Vagina (tissue), 2 donors: Measurements from ENCODE around the gene SORCS1. TPM values are rescaled to one million over a fixed set of nuclear protein-coding genes. Genes with fewer than 3 reads are reported as not detected.

Experiments used
- DNase-seq, 2 donors: peaks; one replicate each; pipeline ENCODE4 v3.0.0-alpha.2; 2017; ENCODE audit errors: extremely low spot score in 2 of 2
- H3K27ac ChIP-seq: fragments of 200-600 bp; sonication (generic); one replicate; pipeline ENCODE4 v1.5.1; 2019
- H3K27me3 ChIP-seq: fragments of 200-600 bp; sonication (generic); one replicate; pipeline ENCODE4 v1.5.1; 2019
- H3K36me3 ChIP-seq, 2 donors: fragments of 200-600 bp; sonication (generic); one replicate each; pipeline ENCODE4 v1.5.1; 2017 to 2019
- H3K4me1 ChIP-seq: fragments of 200-600 bp; sonication (generic); one replicate; pipeline ENCODE4 v1.5.1; 2019
- H3K4me3 ChIP-seq, 2 donors: fragments of 200-600 bp; sonication (generic); 1 replicate in 1 of 2; 2 replicates in 1 of 2; pipeline ENCODE4 v1.5.1; 2016 to 2019
- H3K9me3 ChIP-seq: fragments of 200-600 bp; sonication (generic); one replicate; pipeline ENCODE4 v1.5.1; 2019
- POLR2A ChIP-seq, 2 donors: fragments of 450-650 bp; IDR thresholded peaks; one replicate each; pipeline ENCODE4 v1.6.1; 2017; ENCODE audit warnings: antibody characterized with exemption in 2 of 2, mild to moderate bottlenecking in 2 of 2, moderate library complexity in 2 of 2
- POLR2AphosphoS5 ChIP-seq, 2 donors: sonication (generic); formaldehyde crosslinking; IDR thresholded peaks; one replicate each; pipeline ENCODE4 v1.9.0; 2017; ENCODE audit warnings: antibody characterized with exemption in 2 of 2, mild to moderate bottlenecking in 2 of 2, low read depth in 1 of 2; ENCODE audit not compliant: insufficient read depth in 1 of 2
- intact Hi-C: fragments of 100-400 bp; cut with DNase I; formaldehyde crosslinking; loops from one replicate; pipeline ENCODE4 v1.15.1; 2023
- total RNA-seq: library from RNA; depleted of rRNA; stranded (reverse); fragments of >200 nt; gene quantifications from one replicate; pipeline ENCODE4 v1.2.3, GENCODE V29; 2016
- TF ChIP-seq, protein P1 (sequence below), 3 experiments: fragments of 450-650 bp in 2 of 3; fragments of 200-600 bp in 1 of 3; sonication (generic) in 1 of 3; IDR thresholded peaks; one replicate each; pipeline ENCODE4 v1.5.1; 2017 to 2019; ENCODE audit warnings: antibody characterized with exemption in 3 of 3, mild to moderate bottlenecking in 2 of 3, moderate library complexity in 2 of 3

The SORCS1 gene
- total RNA-seq, 1 donor from 2014 or later: 5.9 TPM

DNA sequence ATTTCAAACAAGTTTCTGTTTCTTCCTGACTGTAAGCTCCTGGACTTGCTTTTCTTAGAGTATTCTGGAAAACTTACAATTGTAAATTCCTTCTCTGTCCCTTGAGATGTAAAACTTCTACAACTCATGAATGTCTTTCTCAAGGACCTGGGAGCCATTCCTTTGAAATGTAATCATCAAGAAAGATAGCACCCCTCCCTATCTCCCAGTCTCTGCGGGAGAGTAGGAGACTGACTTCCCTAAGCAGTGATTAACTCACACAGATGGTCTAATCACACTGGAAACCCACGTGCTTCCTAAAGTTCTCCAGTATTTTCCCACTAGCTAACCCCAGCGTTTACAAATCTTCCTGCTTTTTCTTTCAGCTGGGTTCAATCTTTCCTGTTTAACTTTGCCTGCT, 549.4 kb downstream of the SORCS1 start:
- H3K27me3 ChIP-seq: no peaks in the 10 kb centered on the region
- H3K27ac ChIP-seq: no peak overlapping the region
- DNase-seq: no peak
- H3K4me3 ChIP-seq: no peak overlapping the region
- intact Hi-C loops: no loop called here
- TF ChIP-seq, protein P1, sequence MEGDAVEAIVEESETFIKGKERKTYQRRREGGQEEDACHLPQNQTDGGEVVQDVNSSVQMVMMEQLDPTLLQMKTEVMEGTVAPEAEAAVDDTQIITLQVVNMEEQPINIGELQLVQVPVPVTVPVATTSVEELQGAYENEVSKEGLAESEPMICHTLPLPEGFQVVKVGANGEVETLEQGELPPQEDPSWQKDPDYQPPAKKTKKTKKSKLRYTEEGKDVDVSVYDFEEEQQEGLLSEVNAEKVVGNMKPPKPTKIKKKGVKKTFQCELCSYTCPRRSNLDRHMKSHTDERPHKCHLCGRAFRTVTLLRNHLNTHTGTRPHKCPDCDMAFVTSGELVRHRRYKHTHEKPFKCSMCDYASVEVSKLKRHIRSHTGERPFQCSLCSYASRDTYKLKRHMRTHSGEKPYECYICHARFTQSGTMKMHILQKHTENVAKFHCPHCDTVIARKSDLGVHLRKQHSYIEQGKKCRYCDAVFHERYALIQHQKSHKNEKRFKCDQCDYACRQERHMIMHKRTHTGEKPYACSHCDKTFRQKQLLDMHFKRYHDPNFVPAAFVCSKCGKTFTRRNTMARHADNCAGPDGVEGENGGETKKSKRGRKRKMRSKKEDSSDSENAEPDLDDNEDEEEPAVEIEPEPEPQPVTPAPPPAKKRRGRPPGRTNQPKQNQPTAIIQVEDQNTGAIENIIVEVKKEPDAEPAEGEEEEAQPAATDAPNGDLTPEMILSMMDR (IDR thresholded peaks at IDR 0.05): no peak
- TF ChIP-seq POLR2AphosphoS5 (IDR thresholded peaks at IDR 0.05; ENCODE audit: insufficient read depth in 1 of 2, low read depth in 1 of 2) (no peak), POLR2A (IDR thresholded peaks at IDR 0.05) (no peak)
- no peaks in the 10 kb centered on the region for H3K36me3 ChIP-seq
- no peaks in the 10 kb centered on the region for H3K9me3 ChIP-seq
- no peaks in the 10 kb centered on the region for H3K4me1 ChIP-seq

DNA sequence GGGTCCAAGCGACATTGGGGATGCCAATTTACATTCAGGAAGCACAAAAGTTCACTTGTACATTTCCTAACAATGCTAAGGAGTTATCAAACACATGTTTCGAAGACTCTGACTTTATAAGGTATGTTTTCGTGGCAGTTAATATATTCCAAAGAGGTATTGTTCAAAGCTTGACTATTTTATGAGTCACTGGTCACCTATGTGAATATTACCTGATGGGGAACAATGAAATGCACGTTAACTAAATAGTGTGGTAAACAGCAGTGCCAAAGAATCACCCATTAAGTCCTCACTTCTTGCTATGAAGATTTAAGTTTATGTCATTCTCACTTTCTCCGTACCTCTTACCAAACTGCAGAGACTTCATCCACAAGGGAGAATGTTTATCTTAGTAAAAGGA, 550.2 kb downstream of the SORCS1 start:
- no peaks in the 10 kb centered on the region for H3K4me1 ChIP-seq
- no peak overlapping the region for H3K27ac ChIP-seq
- H3K36me3 ChIP-seq: no peaks in the 10 kb centered on the region
- H3K4me3 ChIP-seq: no peak overlapping the region
- intact Hi-C loops: no loop called here
- H3K9me3 ChIP-seq: no peaks in the 10 kb centered on the region
- no peaks in the 10 kb centered on the region for H3K27me3 ChIP-seq
- TF ChIP-seq, protein P1 (IDR thresholded peaks at IDR 0.05): no peak
- TF ChIP-seq POLR2AphosphoS5 (IDR thresholded peaks at IDR 0.05; ENCODE audit: insufficient read depth in 1 of 2, low read depth in 1 of 2): no peak
- TF ChIP-seq POLR2A (IDR thresholded peaks at IDR 0.05): no peak
- no peak for DNase-seq

DNA sequence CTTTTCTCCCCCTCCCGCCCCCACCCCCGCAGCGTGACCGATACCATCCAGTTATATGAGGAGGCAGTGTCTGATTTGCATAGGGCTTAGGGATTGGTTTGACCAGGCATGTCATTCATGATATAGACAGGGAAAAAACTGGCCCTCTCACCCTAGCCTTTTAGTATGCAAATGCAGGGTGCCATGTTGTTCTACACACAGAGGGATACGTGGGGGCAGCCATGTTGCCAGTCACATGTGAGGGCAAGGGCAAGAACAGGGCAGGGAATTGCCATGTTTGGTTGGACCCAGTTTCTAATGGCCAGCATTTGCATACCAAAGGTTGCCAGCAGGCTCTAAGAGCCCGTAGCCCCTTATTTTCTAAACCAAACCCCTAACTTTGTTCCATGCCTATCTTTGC, 552.1 kb downstream of the SORCS1 start:
- Histone ChIP-seq H3K9me3 (no peaks in the 10 kb centered on the region), H3K4me3 (no peak overlapping the region), H3K27ac (no peak overlapping the region), H3K27me3 (no peaks in the 10 kb centered on the region), H3K36me3 (no peaks in the 10 kb centered on the region), H3K4me1 (no peaks in the 10 kb centered on the region)
- intact Hi-C loops: no loop called here
- no peak for DNase-seq
- TF ChIP-seq POLR2A (IDR thresholded peaks at IDR 0.05) (no peak), POLR2AphosphoS5 (IDR thresholded peaks at IDR 0.05; ENCODE audit: insufficient read depth in 1 of 2, low read depth in 1 of 2) (no peak)
- TF ChIP-seq, protein P1 (IDR thresholded peaks at IDR 0.05): no peak

DNA sequence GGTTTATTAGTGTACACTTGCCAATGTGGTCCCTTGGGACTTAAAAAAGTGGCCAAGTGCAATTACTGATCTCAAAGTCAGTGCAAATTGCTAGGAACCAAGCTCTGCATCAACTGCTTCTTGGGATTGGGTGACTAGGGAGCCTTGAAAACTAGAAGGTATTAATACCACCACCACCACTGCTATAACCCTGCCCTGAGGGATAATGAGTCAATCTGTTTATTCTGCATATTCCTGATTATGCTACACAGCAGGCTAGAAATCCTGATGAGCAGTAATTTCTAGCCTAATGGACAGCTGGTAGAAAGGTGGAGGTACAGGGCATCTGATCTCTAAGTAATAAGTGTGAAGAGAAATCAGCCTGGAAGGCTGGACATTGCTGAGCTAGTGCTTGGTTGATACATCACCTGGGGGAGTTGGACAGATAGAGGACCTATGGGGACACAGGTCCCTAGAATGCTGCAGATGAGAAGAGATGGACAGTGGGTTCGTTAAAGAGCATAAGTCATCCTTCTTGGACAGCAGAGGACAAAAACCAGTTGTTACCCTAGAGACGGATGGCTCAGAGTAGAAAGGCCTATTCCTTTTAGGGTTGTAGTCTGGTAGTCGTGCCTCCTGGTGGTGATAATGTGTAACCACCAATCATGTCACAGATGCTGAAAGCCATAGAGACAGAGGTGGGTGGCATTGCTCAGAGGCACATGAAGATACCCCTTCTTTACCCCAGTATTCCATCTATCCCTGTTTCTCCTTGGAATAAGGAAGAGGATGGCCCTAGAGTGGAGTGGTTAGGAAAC, 554.8 kb downstream of the SORCS1 start:
- H3K4me1 ChIP-seq: no peaks in the 10 kb centered on the region
- TF ChIP-seq, protein P1 (IDR thresholded peaks at IDR 0.05): no peak
- TF ChIP-seq POLR2A (IDR thresholded peaks at IDR 0.05): no peak
- no peak for TF ChIP-seq POLR2AphosphoS5 (IDR thresholded peaks at IDR 0.05; ENCODE audit: insufficient read depth in 1 of 2, low read depth in 1 of 2)

DNA sequence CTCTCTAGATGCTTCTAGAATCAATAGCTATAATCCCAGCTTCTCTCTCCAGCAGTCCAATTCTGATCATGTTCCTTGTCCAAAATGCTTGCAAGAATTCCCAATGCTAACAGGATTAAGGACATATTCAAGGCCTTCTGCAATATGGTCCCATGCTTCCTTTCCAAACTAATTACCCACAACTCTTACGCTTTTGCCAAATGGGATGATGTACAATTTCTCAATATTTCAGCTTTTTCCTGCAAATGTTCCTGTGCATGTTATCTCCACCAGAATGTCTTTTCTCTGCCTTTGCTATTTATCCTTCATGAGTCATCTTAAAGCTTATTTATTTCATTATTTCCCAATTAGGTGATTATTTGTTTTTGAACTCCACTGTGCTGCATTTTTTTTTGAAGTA, 556.4 kb downstream of the SORCS1 start:
- TF ChIP-seq POLR2A (IDR thresholded peaks at IDR 0.05) (no peak), POLR2AphosphoS5 (IDR thresholded peaks at IDR 0.05; ENCODE audit: insufficient read depth in 1 of 2, low read depth in 1 of 2) (no peak)
- TF ChIP-seq, protein P1 (IDR thresholded peaks at IDR 0.05): no peak
- no peaks in the 10 kb centered on the region for H3K9me3 ChIP-seq
- no peak overlapping the region for H3K4me3 ChIP-seq
- intact Hi-C loops: no loop called here
- no peak overlapping the region for H3K27ac ChIP-seq
- H3K27me3 ChIP-seq: no peaks in the 10 kb centered on the region
- DNase-seq: no peak
- no peaks in the 10 kb centered on the region for H3K4me1 ChIP-seq
- no peaks in the 10 kb centered on the region for H3K36me3 ChIP-seq

More for the DNA sequence above, 554.8 kb downstream of the SORCS1 start:
- DNase-seq: no peak
- Histone ChIP-seq H3K36me3 (no peaks in the 10 kb centered on the region), H3K4me3 (no peak overlapping the region), H3K9me3 (no peaks in the 10 kb centered on the region), H3K27ac (no peak overlapping the region), H3K27me3 (no peaks in the 10 kb centered on the region)
- intact Hi-C loops: no loop called here
